ENCODE data around the gene ARMC6. TPM values are rescaled to one million over a fixed set of nuclear protein-coding genes. Genes with fewer than 3 reads are reported as not detected.
A peak's percentile ranks its signal among the peaks of the same experiment; 100 is the strongest.

ARMC6 gene
- polyA plus RNA-seq, 1 experiment, result 31.5 TPM

GRCh38 chr19:19033176-19033425, 302 bp upstream of the ARMC6 start:
- H3K36me3 ChIP-seq (ENCODE audit: control insufficient read depth, insufficient read depth, low read length), result peaks cover 2% of the 10 kb centered on the region
- H3K27me3 ChIP-seq (ENCODE audit: control insufficient read depth, insufficient read depth, low read length), result no peaks in the 10 kb centered on the region
- peak overlapping the region; percentile 67 for H3K4me3 ChIP-seq (ENCODE audit: low read depth, low read length)
- CTCF ChIA-PET, result no interaction called here
- POLR2A ChIA-PET, result no interaction called here
- no peak for DNase-seq (ENCODE audit: low read depth)
- TF ChIP-seq, protein P1, sequence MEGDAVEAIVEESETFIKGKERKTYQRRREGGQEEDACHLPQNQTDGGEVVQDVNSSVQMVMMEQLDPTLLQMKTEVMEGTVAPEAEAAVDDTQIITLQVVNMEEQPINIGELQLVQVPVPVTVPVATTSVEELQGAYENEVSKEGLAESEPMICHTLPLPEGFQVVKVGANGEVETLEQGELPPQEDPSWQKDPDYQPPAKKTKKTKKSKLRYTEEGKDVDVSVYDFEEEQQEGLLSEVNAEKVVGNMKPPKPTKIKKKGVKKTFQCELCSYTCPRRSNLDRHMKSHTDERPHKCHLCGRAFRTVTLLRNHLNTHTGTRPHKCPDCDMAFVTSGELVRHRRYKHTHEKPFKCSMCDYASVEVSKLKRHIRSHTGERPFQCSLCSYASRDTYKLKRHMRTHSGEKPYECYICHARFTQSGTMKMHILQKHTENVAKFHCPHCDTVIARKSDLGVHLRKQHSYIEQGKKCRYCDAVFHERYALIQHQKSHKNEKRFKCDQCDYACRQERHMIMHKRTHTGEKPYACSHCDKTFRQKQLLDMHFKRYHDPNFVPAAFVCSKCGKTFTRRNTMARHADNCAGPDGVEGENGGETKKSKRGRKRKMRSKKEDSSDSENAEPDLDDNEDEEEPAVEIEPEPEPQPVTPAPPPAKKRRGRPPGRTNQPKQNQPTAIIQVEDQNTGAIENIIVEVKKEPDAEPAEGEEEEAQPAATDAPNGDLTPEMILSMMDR (IDR thresholded peaks at IDR 0.05; ENCODE audit: insufficient read depth, low read depth, low read length), result no peak

- H3K4me3 ChIP-seq (ENCODE audit: low read depth, low read length), result peak overlapping the region; percentile 67
- DNase-seq (ENCODE audit: low read depth), result peak; percentile 12
- ChIA-PET POLR2A (no interaction called here), CTCF (no interaction called here)
- H3K36me3 ChIP-seq (ENCODE audit: control insufficient read depth, insufficient read depth, low read length), result peaks cover 2% of the 10 kb centered on the region; the same call in 1 of the 2 replicates
- H3K27me3 ChIP-seq (ENCODE audit: control insufficient read depth, insufficient read depth, low read length), result no peaks in the 10 kb centered on the region
- TF ChIP-seq, protein P1 (IDR thresholded peaks at IDR 0.05; ENCODE audit: insufficient read depth, low read depth, low read length), result no peak
Measured at GRCh38 chr19:19034204-19034624, 811 bp downstream of the ARMC6 start.

DNA sequence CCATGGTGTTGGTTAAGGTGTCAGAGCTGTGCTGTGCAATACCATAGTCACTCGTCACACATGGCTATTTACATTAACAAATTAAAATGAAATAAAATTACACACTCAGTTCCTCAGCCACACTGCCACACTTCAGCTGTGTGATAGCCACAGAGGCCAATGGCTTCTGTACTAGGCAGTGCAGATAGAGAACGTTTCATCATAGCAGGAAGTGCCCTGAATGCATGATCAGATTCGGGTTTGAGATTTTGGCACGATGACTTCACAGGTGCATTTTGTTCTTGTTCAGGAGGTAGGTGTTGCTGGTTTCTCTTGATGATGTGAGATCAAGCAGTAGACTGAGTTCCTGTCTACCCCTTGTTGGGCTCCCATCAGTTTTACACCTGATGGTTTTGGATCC, 6.5 kb downstream of the ARMC6 start:
- POLR2A ChIA-PET, result no interaction called here
- Histone ChIP-seq H3K36me3 (ENCODE audit: control insufficient read depth, insufficient read depth, low read length) (peaks cover 9% of the 10 kb centered on the region), H3K4me3 (ENCODE audit: low read depth, low read length) (no peak overlapping the region), H3K27me3 (ENCODE audit: control insufficient read depth, insufficient read depth, low read length) (no peaks in the 10 kb centered on the region)
- no peak for DNase-seq (ENCODE audit: low read depth)
- TF ChIP-seq, protein P1 (IDR thresholded peaks at IDR 0.05; ENCODE audit: insufficient read depth, low read depth, low read length), result no peak
- CTCF ChIA-PET, result interaction anchor here (1.0 to 1.3 kb wide), 3 partner anchors 13 to 136 kb away, joined by 3 to 7 read pairs (median 3); no protein-coding TSS in a partner anchor

DNA sequence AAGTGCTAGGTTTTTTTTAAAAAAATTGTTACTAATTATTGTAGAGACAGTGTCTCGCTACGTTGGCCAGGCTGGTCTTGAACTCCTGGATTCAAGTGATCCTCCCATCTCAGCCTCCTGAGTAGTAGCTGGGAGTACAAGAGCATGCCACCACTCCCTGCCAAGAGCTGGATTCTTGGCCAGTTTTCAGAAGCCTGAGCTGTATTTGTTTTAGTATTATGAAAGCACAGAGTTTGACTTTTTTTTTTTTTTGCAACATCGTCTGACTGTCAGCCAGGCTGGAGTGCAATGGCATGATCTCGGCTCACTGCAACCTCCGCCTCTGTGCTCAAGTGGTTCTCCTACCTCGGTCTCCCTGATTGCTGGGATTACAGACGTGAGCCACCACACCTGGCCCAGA, 7.0 kb downstream of the ARMC6 start:
- TF ChIP-seq, protein P1 (IDR thresholded peaks at IDR 0.05; ENCODE audit: insufficient read depth, low read depth, low read length), result no peak
- ChIA-PET CTCF (interaction anchor here (1.0 to 1.3 kb wide), 3 partner anchors 13 to 135 kb away, joined by 3 to 7 read pairs (median 3); no protein-coding TSS in a partner anchor), POLR2A (interaction anchor here (0.6 kb wide), 2 partner anchors 9 to 87 kb away, joined by 3 to 6 read pairs; no protein-coding TSS in a partner anchor)
- Histone ChIP-seq H3K36me3 (ENCODE audit: control insufficient read depth, insufficient read depth, low read length) (peaks cover 9% of the 10 kb centered on the region), H3K27me3 (ENCODE audit: control insufficient read depth, insufficient read depth, low read length) (no peaks in the 10 kb centered on the region), H3K4me3 (ENCODE audit: low read depth, low read length) (no peak overlapping the region)
- peak; percentile 67 for DNase-seq (ENCODE audit: low read depth)

- no peak for DNase-seq (ENCODE audit: low read depth)
- Histone ChIP-seq H3K4me3 (ENCODE audit: low read depth, low read length) (no peak overlapping the region), H3K27me3 (ENCODE audit: control insufficient read depth, insufficient read depth, low read length) (no peaks in the 10 kb centered on the region), H3K36me3 (ENCODE audit: control insufficient read depth, insufficient read depth, low read length) (peaks cover 9% of the 10 kb centered on the region)
- ChIA-PET CTCF (interaction anchor here (0.6 kb wide), 1 partner anchor 145 kb away, joined by 3 read pairs; no protein-coding TSS in a partner anchor), POLR2A (no interaction called here)
- TF ChIP-seq, protein P1 (IDR thresholded peaks at IDR 0.05; ENCODE audit: insufficient read depth, low read depth, low read length), result no peak
Measured at GRCh38 chr19:19042732-19043280, 9.4 kb downstream of the ARMC6 start.
